HG03432 (cell line): ENCODE results near the gene COX19.
"Not testable (repeated sequence)": the region's sequence is repeated elsewhere in the genome, so short reads cannot be mapped to it uniquely, and the experiment has no call there.

ENCODE experiments used
- ATAC-seq: cut with Tn5 transposase; IDR thresholded peaks from one replicate; pipeline ENCODE4 v1.9.1; 2021; ENCODE audit warnings: mild to moderate bottlenecking, moderate library complexity; ENCODE audit not compliant: unreplicated experiment

COX19 gene

DNA sequence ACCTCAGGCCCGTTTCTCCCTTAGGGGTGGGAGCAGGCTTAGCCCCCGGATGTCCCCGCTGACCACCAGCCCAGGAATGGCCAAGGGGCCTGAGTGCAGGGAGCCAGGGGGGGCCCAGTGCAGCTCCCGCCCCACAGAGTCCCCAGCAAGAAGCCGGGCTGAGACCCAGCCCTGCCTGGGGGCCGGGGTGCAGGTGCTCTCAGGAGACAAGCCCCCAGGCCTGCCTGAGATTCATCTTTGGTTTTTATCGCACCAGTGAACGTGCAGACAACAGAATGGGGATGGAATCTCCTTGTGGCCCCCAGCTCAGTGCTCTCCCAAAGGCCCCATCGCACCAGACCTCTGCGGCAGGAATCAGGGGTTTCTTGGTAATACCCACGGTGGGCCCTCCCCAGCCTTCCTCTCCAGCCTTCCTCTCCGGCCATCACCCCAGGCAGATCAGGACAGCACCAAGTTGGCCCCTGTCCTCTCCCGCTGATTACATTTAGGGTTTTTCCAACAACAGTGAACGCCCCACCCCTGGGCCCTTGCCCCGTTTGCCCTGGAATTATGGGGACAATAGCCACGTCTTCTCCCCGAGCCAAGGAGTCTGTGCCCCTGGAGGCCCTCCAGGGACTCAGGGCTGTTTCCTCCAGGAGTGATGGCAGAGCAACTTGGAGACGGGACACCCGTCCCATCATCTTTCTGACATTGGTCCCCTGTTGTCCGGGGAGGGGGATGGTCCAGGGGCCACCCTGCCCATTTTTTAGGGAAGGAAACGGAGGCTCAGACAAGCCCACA, 43.3 kb downstream of the COX19 start:
- no peak for ATAC-seq

GRCh38 chr7:930975-931758, 44.2 kb downstream of the COX19 start:
- ATAC-seq, result no peak

GRCh38 chr7:929311-929711, 46.0 kb downstream of the COX19 start:
- no peak for ATAC-seq

DNA sequence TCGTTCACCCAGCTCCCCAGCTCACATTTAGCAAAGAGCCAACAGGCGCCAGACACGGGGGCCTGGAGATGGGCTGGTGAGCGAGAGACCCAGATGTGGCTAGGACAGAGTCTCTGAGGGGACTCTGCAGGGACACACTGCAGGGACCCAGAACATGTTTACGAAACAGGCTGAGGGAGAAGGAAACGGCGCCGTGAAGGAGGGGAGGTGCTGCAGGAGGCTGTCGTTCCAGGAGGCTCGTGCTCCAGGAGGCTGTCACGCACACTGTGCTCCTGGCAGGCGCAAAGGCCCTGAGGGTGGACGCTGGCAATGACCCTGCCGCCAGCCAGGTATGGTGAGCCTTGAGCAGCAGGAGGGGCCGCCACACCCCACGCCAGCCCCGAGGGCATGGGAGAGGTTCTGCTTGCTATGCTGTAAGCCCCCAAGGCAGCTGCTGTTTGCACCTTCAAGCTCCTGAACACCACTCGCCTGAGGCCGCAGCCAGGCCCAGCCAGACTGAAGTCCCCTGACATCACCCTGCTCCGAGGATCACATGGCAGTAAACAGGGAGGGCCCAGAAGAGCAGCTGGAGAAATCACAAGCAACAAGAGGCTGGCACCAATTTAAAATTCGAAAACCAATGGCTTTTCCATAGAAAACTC, 48.2 kb downstream of the COX19 start:
- no peak for ATAC-seq

DNA sequence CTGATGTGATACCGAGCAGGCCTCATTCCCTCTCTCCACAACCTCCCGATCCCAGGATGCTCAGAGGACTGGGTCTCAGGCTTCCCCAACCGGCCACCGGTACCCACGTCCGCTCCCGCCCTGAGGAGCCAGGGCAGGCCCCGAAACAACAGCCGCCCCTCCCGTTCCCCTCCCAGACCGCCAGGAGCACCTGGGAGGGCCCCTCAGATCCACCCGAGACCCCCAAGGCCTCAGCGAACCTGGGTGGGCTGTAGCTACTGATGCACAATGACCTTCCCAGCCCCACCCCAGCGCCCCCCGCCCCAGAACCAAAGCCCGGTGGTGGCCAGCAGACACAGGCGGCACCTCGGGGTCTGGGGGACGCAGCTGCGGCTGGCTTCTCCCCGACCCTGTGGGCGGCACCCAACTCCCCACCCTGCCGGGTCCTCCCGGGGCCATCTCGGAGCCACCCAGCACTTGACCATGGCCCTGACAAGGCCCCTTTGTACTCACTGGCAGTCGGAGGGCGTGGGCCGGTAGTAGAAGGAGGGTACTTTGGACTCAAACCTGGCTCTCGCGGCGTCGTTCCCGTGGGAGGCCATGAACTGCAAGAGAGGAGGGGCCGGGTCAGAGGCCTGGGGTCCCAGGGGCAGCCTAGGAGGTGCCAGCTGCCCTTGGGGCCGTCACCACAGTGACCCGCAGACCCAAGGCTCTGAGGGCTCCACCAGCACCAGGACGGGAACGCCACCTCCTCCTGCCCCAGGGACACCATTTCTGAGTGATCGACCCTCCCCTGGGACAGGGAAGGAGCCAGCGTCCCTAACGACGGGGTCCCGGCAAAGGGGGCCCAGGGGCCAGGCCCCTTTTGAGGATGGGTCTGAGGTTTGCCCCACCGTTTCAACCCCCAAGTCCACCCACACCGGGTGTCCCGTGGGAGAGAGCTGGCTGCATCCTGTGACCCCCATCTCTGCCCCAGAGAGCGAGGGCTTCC, 49.0 kb downstream of the COX19 start:
- no peak for ATAC-seq

DNA sequence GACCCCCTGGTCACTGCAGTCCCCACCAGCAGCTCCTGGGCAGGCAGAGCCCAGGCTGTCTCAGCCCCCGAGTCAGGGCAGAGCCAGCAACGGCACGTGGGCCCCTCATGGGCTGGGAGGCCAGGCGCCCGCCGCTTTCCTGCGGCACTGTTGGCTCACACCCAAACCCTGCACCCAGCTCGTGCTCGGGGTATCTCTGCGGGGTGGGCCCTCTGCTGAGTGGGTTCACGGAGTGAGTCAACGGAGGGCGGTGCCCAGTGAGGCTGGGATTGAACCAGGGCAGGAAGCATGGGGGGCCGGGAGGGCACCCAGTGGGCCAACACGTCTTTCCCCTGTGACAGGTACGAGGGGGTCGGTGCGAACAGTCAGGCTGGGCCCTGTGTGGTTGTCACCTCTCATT, 49.7 kb downstream of the COX19 start:
- no peak for ATAC-seq

DNA sequence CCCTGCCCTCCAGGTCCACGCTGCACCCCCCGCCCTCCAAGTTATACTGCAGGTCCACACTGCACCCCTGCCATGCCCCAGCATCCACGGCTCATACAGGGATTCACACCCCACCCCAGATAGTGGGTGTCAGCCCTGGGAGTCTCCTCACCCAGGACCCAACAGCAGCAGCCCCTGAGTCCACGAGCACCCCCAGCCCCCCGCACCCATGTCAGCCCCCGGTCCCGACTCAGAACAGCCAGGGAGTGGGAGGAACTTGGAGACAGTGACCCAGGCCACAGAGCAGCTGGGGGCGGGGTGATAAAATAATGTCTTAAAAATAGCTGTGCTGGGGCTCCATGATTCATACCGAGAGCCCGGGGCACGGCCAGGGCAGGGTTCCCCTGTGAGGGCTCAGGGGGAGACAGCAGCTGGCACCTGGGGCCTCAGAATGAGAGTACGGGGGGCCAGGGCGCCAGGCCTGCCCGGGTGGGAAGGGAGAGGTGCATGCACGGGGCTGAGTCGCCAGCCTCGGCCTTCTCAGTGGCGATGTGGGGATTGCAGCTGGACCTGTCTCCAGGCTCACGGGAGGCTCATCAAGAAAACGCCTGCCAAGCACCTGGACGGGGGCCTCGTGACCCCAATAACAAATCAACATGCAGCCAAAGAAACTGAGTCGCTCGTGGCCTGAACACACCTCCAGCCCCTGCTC, 50.7 kb downstream of the COX19 start:
- peak; percentile 58 for ATAC-seq

DNA sequence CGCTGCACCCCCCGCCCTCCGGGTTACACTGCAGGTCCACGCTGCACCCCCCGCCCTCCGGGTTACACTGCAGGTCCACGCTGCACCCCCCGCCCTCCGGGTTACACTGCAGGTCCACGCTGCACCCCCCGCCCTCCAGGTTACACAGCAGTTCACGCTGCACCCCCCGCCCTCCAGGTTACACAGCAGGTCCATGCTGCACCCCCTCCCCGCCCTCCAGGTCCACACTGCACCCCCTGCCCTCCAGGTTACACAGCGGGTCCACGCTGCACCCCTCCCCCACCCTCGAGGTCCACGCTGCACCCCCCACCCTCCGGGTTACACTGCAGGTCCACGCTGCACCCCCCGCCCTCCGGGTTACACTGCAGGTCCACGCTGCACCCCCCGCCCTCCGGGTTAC, 51.3 kb downstream of the COX19 start:
- ATAC-seq, result not testable (repeated sequence)

GRCh38 chr7:923108-924041, 52.0 kb downstream of the COX19 start:
- peak; percentile 72 for ATAC-seq

DNA sequence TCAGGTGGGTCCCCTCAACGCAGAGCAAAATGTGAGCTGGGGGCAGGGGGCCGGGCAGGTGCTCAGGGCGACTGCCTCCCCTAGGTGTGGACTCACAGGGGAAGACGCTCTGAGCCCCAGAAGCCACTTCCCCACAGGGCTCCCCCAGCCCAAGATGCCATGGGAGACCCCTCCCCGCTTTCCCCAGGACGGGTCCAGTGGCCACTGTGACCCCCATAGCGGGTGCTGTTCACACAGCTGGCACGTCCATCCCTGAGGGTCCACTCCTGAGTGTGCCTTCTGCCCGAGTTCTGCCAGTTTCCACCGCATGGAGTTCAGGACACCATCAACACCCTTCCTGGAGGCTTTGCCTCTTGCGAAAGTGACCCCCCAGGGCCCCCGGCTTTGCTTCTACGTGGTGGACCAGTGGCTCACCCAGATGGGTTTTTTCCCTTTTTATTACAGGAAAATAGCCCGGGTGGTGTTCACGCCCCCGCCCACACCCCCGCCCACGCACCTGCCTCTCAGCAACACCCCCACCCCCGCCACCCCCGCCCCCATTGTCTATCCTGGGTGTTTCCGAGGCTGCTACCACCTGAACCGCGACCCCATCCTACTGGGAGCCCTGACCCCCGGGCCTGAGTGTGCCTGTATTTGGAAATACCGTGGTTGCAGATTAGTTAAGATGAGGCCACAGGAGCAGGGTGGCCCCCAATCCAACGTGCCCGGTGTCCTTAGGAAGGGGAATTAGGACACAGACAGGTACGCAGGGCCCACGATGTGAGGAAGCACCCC, 52.8 kb downstream of the COX19 start:
- ATAC-seq, result no peak

DNA sequence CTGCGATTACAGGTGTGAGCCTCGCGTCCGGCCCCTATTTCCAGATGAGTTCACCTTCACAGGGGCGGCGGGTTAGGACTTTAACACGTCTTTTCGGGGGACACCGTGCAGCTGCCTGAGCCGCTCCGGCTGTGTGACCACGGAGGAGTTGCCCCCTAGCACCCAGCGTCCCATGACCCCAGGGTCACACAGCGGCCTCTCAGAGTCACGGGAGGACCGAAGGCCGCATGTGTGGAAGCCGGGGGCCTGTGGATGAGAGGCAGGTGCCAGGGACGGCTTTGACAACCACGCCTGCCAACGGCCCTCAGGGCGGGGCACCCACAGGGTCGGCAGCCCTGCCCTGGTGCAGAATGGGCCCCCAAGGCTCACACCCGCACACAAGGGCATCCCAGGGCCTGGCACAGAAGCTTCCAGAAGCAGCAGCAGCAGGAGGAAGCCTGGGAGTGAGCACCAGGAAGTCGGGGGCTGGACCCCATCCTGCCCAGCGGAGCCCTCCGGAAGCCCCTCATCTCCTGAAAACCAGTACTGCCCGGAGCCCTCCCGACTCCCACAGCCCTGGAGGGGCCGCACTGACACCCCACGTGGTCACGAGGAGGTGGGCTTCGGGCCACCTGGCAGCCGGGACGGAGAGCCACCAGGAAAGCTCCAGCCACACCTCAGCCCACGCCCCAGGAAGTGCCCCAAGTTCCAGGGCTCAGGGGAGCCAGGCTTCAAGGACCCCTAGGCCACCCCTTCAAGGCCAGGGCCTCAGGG, 53.6 kb downstream of the COX19 start:
- no peak for ATAC-seq

GRCh38 chr7:921071-921461, 54.3 kb downstream of the COX19 start:
- ATAC-seq, result no peak

DNA sequence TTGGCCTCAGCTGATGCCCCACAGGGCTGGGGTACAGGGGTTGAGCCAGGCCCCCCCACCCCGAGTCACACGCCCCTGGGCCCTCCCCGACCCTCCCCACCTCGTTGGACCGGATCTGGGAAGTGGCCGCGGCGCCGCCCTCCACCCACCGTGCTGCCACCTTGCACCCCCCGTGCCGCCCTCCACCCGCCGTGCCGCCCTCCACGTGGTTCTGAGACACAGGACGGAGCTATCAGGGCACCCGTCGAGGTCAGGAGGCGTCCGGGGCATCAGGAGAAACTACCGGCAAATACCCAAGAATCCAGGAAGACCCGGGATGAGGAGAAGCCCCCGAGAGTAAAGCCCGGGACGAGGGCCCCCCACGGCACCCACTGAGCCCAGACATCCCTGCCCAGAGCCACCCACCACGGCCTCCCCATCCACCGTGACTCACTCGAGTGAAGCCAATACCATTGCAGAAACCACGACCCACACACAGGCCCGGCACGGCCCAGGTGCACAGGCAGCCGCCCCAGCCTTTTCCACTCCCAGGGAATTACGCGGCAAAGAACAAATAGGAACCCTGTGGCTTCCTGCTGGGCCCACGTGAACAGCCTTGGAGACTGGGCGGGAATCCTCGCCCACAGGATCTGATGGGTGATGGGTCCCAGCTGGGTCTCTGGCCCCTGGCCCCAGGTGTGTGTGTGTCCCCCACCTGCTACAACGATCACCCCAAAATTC, 54.8 kb downstream of the COX19 start:
- no peak for ATAC-seq

- ATAC-seq, result no peak
These were observed 55.4 kb downstream of the COX19 start for GRCh38 chr7:919924-920341.

DNA sequence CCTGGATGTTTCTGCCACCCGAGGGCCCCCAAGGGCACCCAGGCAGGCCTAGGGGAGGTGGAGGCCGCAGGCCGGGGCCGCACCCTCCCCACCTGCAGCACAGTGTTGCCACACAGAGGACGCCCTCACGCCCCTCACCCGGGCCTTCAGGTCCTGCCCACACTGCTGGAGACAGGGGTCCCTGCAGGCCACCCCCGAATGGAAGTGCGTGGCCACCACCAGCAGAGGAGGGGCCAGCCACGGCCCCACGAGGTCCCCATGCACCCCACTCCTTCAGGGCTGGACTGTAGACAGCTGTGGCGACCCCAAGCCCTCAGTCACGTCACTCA, 56.3 kb downstream of the COX19 start:
- ATAC-seq, result no peak

GRCh38 chr7:918441-919113, 56.8 kb downstream of the COX19 start:
- ATAC-seq, result no peak

GRCh38 chr7:918118-918425, 57.3 kb downstream of the COX19 start:
- no peak for ATAC-seq
